ENCODE measurements around the gene NOL3. TPM values are rescaled to one million over a fixed set of nuclear protein-coding genes. Genes with fewer than 3 reads are reported as not detected.

NOL3 gene
- total and polyA plus RNA-seq, 9 of the 15 experiments (the other 6 are each of a cell fraction or from before 2014, with no cell fraction given) = 0.45 to 14.0 (median 5.4) TPM

DNA sequence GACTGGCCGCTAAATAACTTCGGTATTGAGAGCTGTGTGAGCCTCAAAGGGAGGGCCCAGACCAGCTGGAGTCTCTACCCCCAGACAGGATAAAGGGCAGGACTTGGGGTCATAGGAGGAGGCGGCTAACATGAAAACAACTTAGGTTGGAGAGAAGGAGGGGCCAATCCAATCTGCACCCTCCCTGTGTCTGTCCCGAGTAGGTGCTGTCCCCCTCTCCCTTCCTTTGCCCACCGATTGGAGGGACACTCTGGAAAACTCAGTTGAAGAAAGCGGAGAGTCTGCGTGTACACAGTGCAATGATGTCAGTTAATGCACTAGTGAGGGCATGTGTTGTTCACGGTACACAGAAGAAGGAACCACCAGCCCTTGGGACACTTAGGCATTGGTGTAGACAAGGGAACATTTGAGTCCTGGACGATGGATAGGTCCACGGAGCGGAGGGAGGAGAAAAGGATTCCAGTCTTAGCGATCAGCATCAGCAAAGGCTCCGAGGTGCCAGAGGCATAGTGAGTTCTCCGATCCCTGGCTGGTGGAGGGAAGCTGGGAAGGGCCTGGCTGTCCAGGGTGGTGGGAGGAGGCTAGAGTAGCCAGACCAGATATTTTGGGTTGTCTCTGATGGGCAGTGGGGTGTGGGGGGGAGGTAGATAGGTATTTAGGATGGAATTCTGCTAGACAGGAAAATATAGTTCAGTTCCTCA lies 761 bp downstream of the NOL3 start (continued):
- TF ChIP-seq, protein P1, sequence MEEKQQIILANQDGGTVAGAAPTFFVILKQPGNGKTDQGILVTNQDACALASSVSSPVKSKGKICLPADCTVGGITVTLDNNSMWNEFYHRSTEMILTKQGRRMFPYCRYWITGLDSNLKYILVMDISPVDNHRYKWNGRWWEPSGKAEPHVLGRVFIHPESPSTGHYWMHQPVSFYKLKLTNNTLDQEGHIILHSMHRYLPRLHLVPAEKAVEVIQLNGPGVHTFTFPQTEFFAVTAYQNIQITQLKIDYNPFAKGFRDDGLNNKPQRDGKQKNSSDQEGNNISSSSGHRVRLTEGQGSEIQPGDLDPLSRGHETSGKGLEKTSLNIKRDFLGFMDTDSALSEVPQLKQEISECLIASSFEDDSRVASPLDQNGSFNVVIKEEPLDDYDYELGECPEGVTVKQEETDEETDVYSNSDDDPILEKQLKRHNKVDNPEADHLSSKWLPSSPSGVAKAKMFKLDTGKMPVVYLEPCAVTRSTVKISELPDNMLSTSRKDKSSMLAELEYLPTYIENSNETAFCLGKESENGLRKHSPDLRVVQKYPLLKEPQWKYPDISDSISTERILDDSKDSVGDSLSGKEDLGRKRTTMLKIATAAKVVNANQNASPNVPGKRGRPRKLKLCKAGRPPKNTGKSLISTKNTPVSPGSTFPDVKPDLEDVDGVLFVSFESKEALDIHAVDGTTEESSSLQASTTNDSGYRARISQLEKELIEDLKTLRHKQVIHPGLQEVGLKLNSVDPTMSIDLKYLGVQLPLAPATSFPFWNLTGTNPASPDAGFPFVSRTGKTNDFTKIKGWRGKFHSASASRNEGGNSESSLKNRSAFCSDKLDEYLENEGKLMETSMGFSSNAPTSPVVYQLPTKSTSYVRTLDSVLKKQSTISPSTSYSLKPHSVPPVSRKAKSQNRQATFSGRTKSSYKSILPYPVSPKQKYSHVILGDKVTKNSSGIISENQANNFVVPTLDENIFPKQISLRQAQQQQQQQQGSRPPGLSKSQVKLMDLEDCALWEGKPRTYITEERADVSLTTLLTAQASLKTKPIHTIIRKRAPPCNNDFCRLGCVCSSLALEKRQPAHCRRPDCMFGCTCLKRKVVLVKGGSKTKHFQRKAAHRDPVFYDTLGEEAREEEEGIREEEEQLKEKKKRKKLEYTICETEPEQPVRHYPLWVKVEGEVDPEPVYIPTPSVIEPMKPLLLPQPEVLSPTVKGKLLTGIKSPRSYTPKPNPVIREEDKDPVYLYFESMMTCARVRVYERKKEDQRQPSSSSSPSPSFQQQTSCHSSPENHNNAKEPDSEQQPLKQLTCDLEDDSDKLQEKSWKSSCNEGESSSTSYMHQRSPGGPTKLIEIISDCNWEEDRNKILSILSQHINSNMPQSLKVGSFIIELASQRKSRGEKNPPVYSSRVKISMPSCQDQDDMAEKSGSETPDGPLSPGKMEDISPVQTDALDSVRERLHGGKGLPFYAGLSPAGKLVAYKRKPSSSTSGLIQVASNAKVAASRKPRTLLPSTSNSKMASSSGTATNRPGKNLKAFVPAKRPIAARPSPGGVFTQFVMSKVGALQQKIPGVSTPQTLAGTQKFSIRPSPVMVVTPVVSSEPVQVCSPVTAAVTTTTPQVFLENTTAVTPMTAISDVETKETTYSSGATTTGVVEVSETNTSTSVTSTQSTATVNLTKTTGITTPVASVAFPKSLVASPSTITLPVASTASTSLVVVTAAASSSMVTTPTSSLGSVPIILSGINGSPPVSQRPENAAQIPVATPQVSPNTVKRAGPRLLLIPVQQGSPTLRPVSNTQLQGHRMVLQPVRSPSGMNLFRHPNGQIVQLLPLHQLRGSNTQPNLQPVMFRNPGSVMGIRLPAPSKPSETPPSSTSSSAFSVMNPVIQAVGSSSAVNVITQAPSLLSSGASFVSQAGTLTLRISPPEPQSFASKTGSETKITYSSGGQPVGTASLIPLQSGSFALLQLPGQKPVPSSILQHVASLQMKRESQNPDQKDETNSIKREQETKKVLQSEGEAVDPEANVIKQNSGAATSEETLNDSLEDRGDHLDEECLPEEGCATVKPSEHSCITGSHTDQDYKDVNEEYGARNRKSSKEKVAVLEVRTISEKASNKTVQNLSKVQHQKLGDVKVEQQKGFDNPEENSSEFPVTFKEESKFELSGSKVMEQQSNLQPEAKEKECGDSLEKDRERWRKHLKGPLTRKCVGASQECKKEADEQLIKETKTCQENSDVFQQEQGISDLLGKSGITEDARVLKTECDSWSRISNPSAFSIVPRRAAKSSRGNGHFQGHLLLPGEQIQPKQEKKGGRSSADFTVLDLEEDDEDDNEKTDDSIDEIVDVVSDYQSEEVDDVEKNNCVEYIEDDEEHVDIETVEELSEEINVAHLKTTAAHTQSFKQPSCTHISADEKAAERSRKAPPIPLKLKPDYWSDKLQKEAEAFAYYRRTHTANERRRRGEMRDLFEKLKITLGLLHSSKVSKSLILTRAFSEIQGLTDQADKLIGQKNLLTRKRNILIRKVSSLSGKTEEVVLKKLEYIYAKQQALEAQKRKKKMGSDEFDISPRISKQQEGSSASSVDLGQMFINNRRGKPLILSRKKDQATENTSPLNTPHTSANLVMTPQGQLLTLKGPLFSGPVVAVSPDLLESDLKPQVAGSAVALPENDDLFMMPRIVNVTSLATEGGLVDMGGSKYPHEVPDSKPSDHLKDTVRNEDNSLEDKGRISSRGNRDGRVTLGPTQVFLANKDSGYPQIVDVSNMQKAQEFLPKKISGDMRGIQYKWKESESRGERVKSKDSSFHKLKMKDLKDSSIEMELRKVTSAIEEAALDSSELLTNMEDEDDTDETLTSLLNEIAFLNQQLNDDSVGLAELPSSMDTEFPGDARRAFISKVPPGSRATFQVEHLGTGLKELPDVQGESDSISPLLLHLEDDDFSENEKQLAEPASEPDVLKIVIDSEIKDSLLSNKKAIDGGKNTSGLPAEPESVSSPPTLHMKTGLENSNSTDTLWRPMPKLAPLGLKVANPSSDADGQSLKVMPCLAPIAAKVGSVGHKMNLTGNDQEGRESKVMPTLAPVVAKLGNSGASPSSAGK (IDR thresholded peaks at IDR 0.05) = no peak
- no peak for TF ChIP-seq SMAD3 (CRISPR knock-in tag; conservative IDR thresholded peaks at IDR 0.05)
- no peak for TF ChIP-seq ZNF76 (CRISPR knock-in tag; IDR thresholded peaks at IDR 0.05; ENCODE audit: borderline replicate concordance)
- TF ChIP-seq TEAD4 (IDR thresholded peaks at IDR 0.05; ENCODE audit: low read length) = no peak
- no peak for TF ChIP-seq TEAD4 (CRISPR knock-in tag; IDR thresholded peaks at IDR 0.05; ENCODE audit: borderline replicate concordance)
- TF ChIP-seq, protein P2, sequence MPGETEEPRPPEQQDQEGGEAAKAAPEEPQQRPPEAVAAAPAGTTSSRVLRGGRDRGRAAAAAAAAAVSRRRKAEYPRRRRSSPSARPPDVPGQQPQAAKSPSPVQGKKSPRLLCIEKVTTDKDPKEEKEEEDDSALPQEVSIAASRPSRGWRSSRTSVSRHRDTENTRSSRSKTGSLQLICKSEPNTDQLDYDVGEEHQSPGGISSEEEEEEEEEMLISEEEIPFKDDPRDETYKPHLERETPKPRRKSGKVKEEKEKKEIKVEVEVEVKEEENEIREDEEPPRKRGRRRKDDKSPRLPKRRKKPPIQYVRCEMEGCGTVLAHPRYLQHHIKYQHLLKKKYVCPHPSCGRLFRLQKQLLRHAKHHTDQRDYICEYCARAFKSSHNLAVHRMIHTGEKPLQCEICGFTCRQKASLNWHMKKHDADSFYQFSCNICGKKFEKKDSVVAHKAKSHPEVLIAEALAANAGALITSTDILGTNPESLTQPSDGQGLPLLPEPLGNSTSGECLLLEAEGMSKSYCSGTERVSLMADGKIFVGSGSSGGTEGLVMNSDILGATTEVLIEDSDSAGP (CRISPR knock-in tag; IDR thresholded peaks at IDR 0.05) = 0 out of 2 replicates have a peak, but pooled peaks have one; percentile 31
- no peak for TF ChIP-seq SIN3A (IDR thresholded peaks at IDR 0.05; ENCODE audit: borderline replicate concordance in 2 of 2, control insufficient read depth in 1 of 2, low read depth in 2 of 2, low read length in 2 of 2)
- TF ChIP-seq, protein P3, sequence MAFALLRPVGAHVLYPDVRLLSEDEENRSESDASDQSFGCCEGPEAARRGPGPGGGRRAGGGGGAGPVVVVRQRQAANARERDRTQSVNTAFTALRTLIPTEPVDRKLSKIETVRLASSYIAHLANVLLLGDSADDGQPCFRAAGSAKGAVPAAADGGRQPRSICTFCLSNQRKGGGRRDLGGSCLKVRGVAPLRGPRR (CRISPR knock-in tag; IDR thresholded peaks at IDR 0.05) = no peak
- TF ChIP-seq NCOA6 (IDR thresholded peaks at IDR 0.05) = no peak
- TF ChIP-seq EGR1 (conservative IDR thresholded peaks at IDR 0.05) = no peak
- TF ChIP-seq HIVEP1 (CRISPR knock-in tag; IDR thresholded peaks at IDR 0.05) = no peak
- TF ChIP-seq HNRNPK (IDR thresholded peaks at IDR 0.05; ENCODE audit: low read depth, low read length, poor library complexity, severe bottlenecking) = no peak
- TF ChIP-seq, protein P4, sequence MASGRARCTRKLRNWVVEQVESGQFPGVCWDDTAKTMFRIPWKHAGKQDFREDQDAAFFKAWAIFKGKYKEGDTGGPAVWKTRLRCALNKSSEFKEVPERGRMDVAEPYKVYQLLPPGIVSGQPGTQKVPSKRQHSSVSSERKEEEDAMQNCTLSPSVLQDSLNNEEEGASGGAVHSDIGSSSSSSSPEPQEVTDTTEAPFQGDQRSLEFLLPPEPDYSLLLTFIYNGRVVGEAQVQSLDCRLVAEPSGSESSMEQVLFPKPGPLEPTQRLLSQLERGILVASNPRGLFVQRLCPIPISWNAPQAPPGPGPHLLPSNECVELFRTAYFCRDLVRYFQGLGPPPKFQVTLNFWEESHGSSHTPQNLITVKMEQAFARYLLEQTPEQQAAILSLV (tag; IDR thresholded peaks at IDR 0.05) = no peak
